IMR-90 (cell line): Measurements from ENCODE around the gene CNOT6. TPM values are rescaled to one million over a fixed set of nuclear protein-coding genes. Genes with fewer than 3 reads are reported as not detected.

Experiments
- ATAC-seq: fragments of 200-7000 bp; cut with Tn5 transposase; 2 replicates; pipeline ENCODE4 v1.9.1; 2020; ENCODE audit warnings: low read depth, mild to moderate bottlenecking, moderate library complexity
- BruUV-seq: library from RNA; stranded (reverse); fragments of 400-500 nt; replicated peaks from 2 replicates; lab custom pipeline; 2021; lab: Mats Ljungman, UMichigan
- CTCF ChIA-PET: fragments of 300-600 bp; formaldehyde crosslinking; extraction: SDS; loops from one replicate; lab custom pipeline; 2021; ENCODE audit warnings: antibody characterized with exemption; lab: Yijun Ruan, JAX
- POLR2A ChIA-PET: fragments of 300-600 bp; sonication (Branson Sonifier 250); formaldehyde crosslinking; loops from one replicate; lab custom pipeline; 2022; ENCODE audit warnings: antibody characterized with exemption; ENCODE audit not compliant: unreplicated experiment; lab: Charles Lee
- DNase-seq: peaks from one replicate; pipeline ENCODE4 v3.0.0; 2013
- H2AFZ ChIP-seq: replicated peaks from 2 replicates; pipeline ENCODE3; 2013; ENCODE audit warnings: low read length, mild to moderate bottlenecking; ENCODE audit not compliant: poor library complexity
- H2AK5ac ChIP-seq: 2 replicates; pipeline ENCODE4 v1.6.1; 2013; ENCODE audit warnings: low read depth, low read length, inconsistent platforms
- H2AK9ac ChIP-seq: replicated peaks from 2 replicates; pipeline ENCODE3; 2013; ENCODE audit warnings: mild to moderate bottlenecking, low read depth, low read length, moderate library complexity; ENCODE audit not compliant: poor library complexity
- H2BK120ac ChIP-seq: 2 replicates; pipeline ENCODE4 v1.6.1; 2013; ENCODE audit warnings: low read depth, low read length, inconsistent platforms
- H2BK15ac ChIP-seq: 3 replicates; pipeline ENCODE4 v1.6.1; 2013; ENCODE audit warnings: low read depth, low read length, inconsistent platforms
- H2BK20ac ChIP-seq: 2 replicates; pipeline ENCODE4 v1.6.1; 2013; ENCODE audit warnings: low read depth, mild to moderate bottlenecking, inconsistent platforms, low read length, moderate library complexity
- H2BK5ac ChIP-seq: 2 replicates; pipeline ENCODE4 v1.6.1; 2013; ENCODE audit warnings: mild to moderate bottlenecking, low read depth, low read length, inconsistent platforms; ENCODE audit not compliant: poor library complexity, severe bottlenecking
- H3K14ac ChIP-seq: replicated peaks from 2 replicates; pipeline ENCODE4 v1.6.1; 2013; ENCODE audit warnings: low read depth, low read length, inconsistent platforms
- H3K18ac ChIP-seq: 2 replicates; pipeline ENCODE4 v1.6.1; 2013; ENCODE audit warnings: low read depth, low read length, control low read depth
- H3K23ac ChIP-seq: 2 replicates; pipeline ENCODE4 v1.6.1; 2013; ENCODE audit warnings: low read depth, low read length, inconsistent platforms
- H3K27ac ChIP-seq: 2 replicates; pipeline ENCODE4 v1.5.1; 2013; ENCODE audit warnings: mild to moderate bottlenecking, control low read depth, low read length; ENCODE audit not compliant: insufficient read depth
- H3K27me3 ChIP-seq: 2 replicates; pipeline ENCODE4 v1.6.1; 2013; ENCODE audit warnings: low read length; ENCODE audit not compliant: control insufficient read depth, insufficient read depth
- H3K36me3 ChIP-seq: 2 replicates; pipeline ENCODE4 v1.6.1; 2013; ENCODE audit warnings: low read length, mixed read lengths; ENCODE audit not compliant: control insufficient read depth, insufficient read depth
- H3K4ac ChIP-seq: 2 replicates; pipeline ENCODE4 v1.6.1; 2013; ENCODE audit warnings: low read depth, low read length, inconsistent platforms
- H3K4me1 ChIP-seq: 2 replicates; pipeline ENCODE4 v1.6.1; 2013; ENCODE audit warnings: low read length, mixed read lengths; ENCODE audit not compliant: control insufficient read depth, insufficient read depth
- H3K4me2 ChIP-seq: 2 replicates; pipeline ENCODE4 v1.6.1; 2013; ENCODE audit warnings: low read depth, mild to moderate bottlenecking, control low read depth, low read length, moderate library complexity
- H3K4me3 ChIP-seq: 2 replicates; pipeline ENCODE4 v1.5.1; 2013; ENCODE audit warnings: low read depth, mild to moderate bottlenecking, control low read depth, low read length, moderate library complexity; ENCODE audit not compliant: insufficient read depth
- H3K56ac ChIP-seq: 2 replicates; pipeline ENCODE4 v1.6.1; 2013; ENCODE audit warnings: low read length, inconsistent platforms; ENCODE audit not compliant: insufficient read depth; ENCODE audit errors: extremely low read depth
- H3K79me1 ChIP-seq, 2 experiments: 2 replicates each; pipeline ENCODE4 v1.6.1; 2013; ENCODE audit warnings: low read length in 2 of 2, inconsistent platforms in 1 of 2, low read depth in 1 of 2
- H3K9ac ChIP-seq: 2 replicates; pipeline ENCODE4 v1.6.1; 2013; ENCODE audit warnings: low read depth, low read length, control low read depth
- H3K9me1 ChIP-seq: 2 replicates; pipeline ENCODE4 v1.6.1; 2013; ENCODE audit warnings: low read length, inconsistent platforms; ENCODE audit not compliant: insufficient read depth
- H3K9me3 ChIP-seq: 2 replicates; pipeline ENCODE4 v1.6.1; 2013; ENCODE audit warnings: low read length; ENCODE audit not compliant: control insufficient read depth, insufficient read depth
- H4K20me1 ChIP-seq: 2 replicates; pipeline ENCODE4 v1.6.1; 2013; ENCODE audit warnings: low read length, inconsistent platforms; ENCODE audit not compliant: insufficient read depth
- H4K5ac ChIP-seq: 2 replicates; pipeline ENCODE4 v1.6.1; 2013; ENCODE audit warnings: mild to moderate bottlenecking, low read depth, low read length, control low read depth
- H4K8ac ChIP-seq, 2 experiments: 2 replicates each; pipeline ENCODE4 v1.6.1; 2013; ENCODE audit warnings: low read depth in 2 of 2, low read length in 2 of 2, control low read depth in 1 of 2, inconsistent platforms in 1 of 2
- H4K91ac ChIP-seq: 2 replicates; pipeline ENCODE4 v1.6.1; 2013; ENCODE audit warnings: low read depth, low read length, inconsistent platforms; ENCODE audit not compliant: insufficient read depth
- CEBPB ChIP-seq: IDR thresholded peaks from 2 replicates; pipeline ENCODE4 v1.6.1; 2012; ENCODE audit warnings: low read depth, low read length, improper control_type of control experiment
- FOS ChIP-seq: fragments of 150-350 bp; IDR thresholded peaks from 2 replicates; pipeline ENCODE4 v1.6.1; 2016; ENCODE audit warnings: low read depth, low read length
- MAZ ChIP-seq: IDR thresholded peaks from 2 replicates; pipeline ENCODE4 v1.6.1; 2012; ENCODE audit warnings: low read depth, mild to moderate bottlenecking, low read length, improper control_type of control experiment, moderate library complexity, borderline replicate concordance
- RCOR1 ChIP-seq: IDR thresholded peaks from 2 replicates; pipeline ENCODE4 v1.6.1; 2012; ENCODE audit warnings: mild to moderate bottlenecking, low read length, improper control_type of control experiment; ENCODE audit not compliant: insufficient replicate concordance
- WGBS, 2 experiments: methylation state at CpG; one replicate each; pipeline versions ENCODE4 v1.1.5 to v1.1.7; 2013; ENCODE audit warnings: missing lambda C conversion rate in 2 of 2; ENCODE audit not compliant: insufficient read length in 1 of 2; ENCODE audit errors: extremely low coverage in 2 of 2; 5-methylcytosine and 5-hydroxymethylcytosine counted together
- dilution Hi-C: fragments of 300-500 bp; cut with HindIII; formaldehyde crosslinking; loops from one replicate; pipeline ENCODE4 v1.14.3; 2018; ENCODE audit warnings: low sequenced_read_pairs; ENCODE audit not compliant: unreplicated experiment
- in situ Hi-C: fragments of 300-500 bp; cut with MboI; formaldehyde crosslinking; loops from 3 replicates; pipeline ENCODE4 v1.14.3; 2019; ENCODE audit warnings: low sequenced_read_pairs, inconsistent platforms, mixed read lengths
- intact Hi-C: fragments of 100-400 bp; cut with micrococcal nuclease; formaldehyde crosslinking; loops from 2 replicates; pipeline ENCODE4 v1.10.0; 2022
- polyA plus RNA-seq, 3 experiments: library from polyadenylated mRNA; depleted of rRNA; stranded (reverse); fragments of >200 nt; gene quantifications; 2 replicates each; pipeline ENCODE4 v1.2.3, GENCODE V29; 2012; ENCODE audit warnings: low replicate concordance in 1 of 3
- total RNA-seq: library from RNA; depleted of rRNA; stranded (reverse); fragments of >200 nt; gene quantifications from 2 replicates; pipeline ENCODE4 v1.2.3, GENCODE V29; 2012
- TF ChIP-seq, protein P1 (sequence below): fragments of 150-350 bp; IDR thresholded peaks from 2 replicates; pipeline ENCODE4 v1.6.1; 2017; ENCODE audit warnings: mild to moderate bottlenecking, antibody characterized with exemption, low read length, low read depth
- TF ChIP-seq, protein P2 (sequence below): fragments of 150-350 bp; IDR thresholded peaks from 2 replicates; pipeline ENCODE4 v1.6.1; 2016; ENCODE audit warnings: low read depth, mild to moderate bottlenecking, low read length, moderate library complexity, borderline replicate concordance

Gene CNOT6
- total and polyA plus RNA-seq, 2 of the 4 experiments (the other 2 are of a cell fraction), result 9.7 to 10.8 TPM

DNA sequence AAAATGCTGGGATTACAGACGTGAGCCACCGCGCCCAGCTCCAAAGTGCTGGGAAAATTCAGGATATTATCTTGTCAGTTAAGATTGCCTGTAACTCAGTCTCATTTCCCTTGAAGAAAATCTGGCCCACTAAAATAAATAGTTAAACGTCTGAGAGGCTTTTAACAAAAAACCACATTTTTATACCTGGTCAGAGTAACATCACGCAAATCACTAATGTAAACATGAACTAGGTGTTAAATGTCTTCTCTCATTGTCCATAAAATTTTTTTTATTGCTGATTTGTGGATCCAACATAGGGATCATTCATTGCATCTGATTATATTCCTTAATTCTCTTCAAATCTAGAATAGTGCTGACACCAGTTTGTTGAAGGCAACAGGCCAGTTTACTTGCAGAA, 22.3 kb downstream of the CNOT6 start:
- intact Hi-C loops (no loop called here), in situ Hi-C loops (no loop called here), dilution Hi-C loops (no loop called here)
- Histone ChIP-seq H3K56ac (no peak overlapping the region), H4K5ac (no peak overlapping the region), H3K27me3 (no peaks in the 10 kb centered on the region), H3K4me2 (no peak overlapping the region), H3K36me3 (peaks cover 1% of the 10 kb centered on the region; the same call in 1 of the 2 replicates), H3K18ac (no peak overlapping the region), H3K14ac (no peak overlapping the region), H4K91ac (no peak overlapping the region), H3K23ac (no peak overlapping the region), H3K9me1 (peaks cover 7% of the 10 kb centered on the region; the same call in 1 of the 2 replicates), H4K20me1 (peaks cover 44% of the 10 kb centered on the region), H3K9me3 (no peaks in the 10 kb centered on the region), H3K4ac (no peak overlapping the region), H2AFZ (no peak overlapping the region), H2BK15ac (no peak overlapping the region), H3K27ac (no peak overlapping the region), H2BK5ac (no peak overlapping the region), H3K4me1 (peaks cover 4% of the 10 kb centered on the region; the same call in 1 of the 2 replicates), H2BK20ac (no peak overlapping the region), H3K9ac (no peak overlapping the region), H4K8ac (no peak overlapping the region), H2BK120ac (no peak overlapping the region), H3K79me1 (peaks cover 16 to 61% of the 10 kb centered on the region in 2 experiments), H2AK9ac (no peak overlapping the region), H2AK5ac (no peak overlapping the region), H3K4me3 (no peak overlapping the region)
- DNase-seq, result no peak
- ATAC-seq, result no peak
- POLR2A ChIA-PET, result no interaction called here
- no TSS peak for BruUV-seq
- TF ChIP-seq, protein P1, sequence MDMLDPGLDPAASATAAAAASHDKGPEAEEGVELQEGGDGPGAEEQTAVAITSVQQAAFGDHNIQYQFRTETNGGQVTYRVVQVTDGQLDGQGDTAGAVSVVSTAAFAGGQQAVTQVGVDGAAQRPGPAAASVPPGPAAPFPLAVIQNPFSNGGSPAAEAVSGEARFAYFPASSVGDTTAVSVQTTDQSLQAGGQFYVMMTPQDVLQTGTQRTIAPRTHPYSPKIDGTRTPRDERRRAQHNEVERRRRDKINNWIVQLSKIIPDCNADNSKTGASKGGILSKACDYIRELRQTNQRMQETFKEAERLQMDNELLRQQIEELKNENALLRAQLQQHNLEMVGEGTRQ, result no peak
- TF ChIP-seq RCOR1 (no peak), CEBPB (no peak), FOS (no peak), MAZ (no peak)
- TF ChIP-seq, protein P2, sequence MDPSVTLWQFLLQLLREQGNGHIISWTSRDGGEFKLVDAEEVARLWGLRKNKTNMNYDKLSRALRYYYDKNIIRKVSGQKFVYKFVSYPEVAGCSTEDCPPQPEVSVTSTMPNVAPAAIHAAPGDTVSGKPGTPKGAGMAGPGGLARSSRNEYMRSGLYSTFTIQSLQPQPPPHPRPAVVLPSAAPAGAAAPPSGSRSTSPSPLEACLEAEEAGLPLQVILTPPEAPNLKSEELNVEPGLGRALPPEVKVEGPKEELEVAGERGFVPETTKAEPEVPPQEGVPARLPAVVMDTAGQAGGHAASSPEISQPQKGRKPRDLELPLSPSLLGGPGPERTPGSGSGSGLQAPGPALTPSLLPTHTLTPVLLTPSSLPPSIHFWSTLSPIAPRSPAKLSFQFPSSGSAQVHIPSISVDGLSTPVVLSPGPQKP, result no peak
- CTCF ChIA-PET, result no interaction called here
- no CpG with 5 or more reads among the region's 5 CpGs for WGBS, 2 experiments
